GOT3 (cell line): Measurements from ENCODE around the gene RPS23.

Experiments
- DNase-seq: peaks from one replicate; lab custom pipeline; 2025; ENCODE audit warnings: mixed read lengths; lab: John Stamatoyannopoulos, UW

The RPS23 gene

DNA sequence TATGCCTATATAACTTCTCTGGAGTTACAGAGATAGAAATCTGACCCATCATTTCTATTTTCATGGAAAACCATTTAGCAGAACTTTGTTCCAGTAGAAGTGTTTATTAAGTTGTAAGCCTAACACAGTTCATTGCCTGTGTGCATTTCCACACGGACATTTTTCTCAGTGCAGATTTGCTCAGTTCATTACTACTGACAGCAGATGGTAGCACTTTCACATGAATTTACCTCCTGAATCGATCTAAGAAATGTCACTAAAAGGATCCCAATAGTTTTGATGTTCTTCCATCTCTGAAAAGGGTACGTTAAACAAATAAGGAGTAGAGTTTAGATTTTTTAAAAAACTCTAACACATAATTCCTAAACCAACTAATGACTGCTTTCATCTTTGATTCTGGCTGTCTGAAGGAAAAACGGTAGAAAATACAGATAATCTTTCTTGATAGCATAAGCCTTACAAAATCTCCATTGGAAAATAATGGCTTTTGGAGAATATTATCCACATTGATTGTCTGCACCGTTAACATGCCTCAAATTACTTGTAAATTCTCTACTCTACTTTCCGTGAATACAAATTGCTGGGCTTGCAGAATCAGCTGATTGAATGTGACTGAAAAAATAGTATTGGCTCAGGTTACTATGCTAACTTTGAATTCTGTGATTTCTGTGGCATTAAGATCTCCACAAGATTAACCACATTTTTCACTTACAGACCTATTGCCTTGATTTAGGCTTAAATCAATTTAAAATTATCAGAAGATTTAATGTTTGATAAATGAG, 33.1 kb downstream of the RPS23 start:
- no peak for DNase-seq

DNA sequence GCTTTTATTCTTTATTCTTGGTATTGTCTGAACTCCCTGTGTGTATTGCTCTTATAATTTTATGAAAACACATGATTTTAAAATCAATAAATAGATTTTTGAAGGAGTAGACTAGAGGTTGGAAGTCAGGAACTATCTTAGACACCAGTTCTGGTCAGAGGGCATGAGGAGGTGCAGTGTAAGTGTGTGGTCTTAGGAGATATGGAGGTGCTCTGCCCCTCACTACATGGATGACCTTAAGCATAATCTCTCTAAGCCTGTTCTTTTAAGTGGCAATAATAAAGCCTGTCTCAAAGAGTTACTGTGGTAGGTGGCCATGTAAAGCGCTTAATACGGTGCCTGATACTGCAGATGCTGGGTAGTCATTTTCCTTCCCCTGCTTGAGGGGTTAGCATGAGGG, 34.0 kb downstream of the RPS23 start:
- no peak for DNase-seq

DNA sequence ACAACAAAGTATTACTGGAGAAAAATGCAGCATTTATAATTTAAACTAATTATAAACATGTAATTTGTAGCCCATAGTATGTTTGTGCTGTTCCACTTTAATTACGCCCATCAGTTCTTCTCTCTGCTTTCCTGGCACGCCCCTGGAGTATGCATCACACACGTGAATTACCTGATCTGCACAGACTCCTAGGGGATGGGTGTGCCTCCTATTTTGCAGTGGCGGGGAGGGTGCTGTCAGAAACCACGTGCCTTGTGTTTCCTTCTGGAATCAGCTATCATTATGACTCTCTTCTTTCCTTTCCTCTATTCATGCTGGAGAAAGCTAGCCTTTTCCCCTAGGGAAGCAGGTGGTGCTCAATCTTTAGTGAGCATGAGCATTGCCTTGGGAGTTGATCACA, 43.3 kb downstream of the RPS23 start:
- DNase-seq: no peak

DNA sequence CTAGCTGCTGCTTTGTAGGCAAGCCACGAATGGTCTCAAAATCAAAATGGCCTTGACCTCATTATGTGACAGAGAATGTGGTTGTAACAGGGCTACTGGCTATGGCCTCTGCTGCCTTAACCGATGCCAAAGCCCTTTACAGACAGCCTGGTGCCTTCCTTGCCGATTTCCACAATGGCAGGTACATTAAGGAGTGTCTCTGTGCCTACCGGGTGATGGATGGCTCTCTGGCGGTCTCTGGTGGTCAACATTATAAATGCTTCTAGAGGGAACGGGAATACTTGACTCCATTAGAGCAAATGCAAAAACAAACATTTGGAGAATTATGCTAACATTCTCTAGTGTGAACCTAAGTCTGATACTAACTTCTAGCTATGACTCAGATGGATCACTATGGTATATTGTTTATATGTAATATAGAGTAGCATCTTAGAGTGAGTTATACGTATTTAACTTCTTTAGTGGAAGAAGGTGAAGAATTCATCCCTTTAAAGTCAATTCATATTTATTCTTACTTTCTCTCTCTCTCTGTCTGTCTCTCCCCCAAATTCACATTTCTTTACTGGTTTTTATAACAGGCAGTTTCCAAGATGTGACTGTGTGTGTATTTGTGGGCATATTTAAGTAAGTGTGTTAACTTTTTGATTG, 52.5 kb downstream of the RPS23 start:
- peak; percentile 15 for DNase-seq
